GM18502 (cell line): ENCODE data around the gene PI4KA.
"Not testable (repeated sequence)": the region's sequence is repeated elsewhere in the genome, so short reads cannot be mapped to it uniquely, and the experiment has no call there.

ENCODE experiments used
- ATAC-seq: cut with Tn5 transposase; IDR thresholded peaks from one replicate; pipeline ENCODE4 v1.9.1; 2021; ENCODE audit warnings: mild to moderate bottlenecking; ENCODE audit not compliant: unreplicated experiment, poor library complexity

Gene PI4KA

DNA sequence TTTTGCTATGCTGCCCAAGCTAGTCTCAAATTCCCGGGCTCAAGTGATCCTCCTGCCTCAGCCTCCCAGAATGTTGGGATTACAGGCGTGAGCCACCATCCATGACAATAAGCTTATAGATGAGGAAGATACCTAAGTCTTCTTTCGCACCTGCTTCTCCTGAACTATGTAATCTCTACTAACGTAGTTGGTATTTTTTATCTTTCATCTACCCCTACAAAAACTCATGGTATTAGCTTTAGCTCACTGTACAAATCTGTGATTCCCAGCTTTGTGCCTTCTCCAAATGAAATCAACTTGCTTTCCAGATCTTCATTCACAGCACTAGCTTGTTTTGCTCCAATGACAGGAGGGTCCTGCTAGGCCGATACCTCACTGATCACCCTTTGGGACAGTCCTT lies 36.4 kb downstream of the PI4KA start:
- ATAC-seq = no peak

DNA sequence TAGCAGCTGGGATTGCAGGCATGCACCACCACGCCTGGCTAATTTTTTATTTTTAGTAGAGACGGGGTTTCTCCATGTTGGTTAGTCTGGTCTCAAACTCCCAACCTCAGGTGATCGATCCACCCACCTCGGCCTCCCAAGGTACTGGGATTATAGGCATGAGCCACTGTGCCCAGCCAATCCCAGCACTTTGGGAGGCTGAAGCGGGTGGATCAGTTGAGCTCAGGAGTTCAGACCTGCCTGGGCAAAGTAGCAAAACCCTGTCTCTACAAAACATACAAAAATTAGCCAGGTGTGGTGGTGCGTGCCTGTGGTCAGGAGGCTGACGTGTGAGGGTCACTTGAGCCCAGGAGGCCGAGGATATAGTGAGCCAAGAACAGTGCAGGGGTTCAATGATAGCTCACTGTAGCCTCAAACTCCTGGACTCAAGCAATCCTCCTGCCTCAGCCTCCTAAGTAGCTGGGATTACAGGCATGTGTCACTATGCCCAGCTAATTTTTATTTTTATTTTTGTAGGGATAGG lies 36.8 kb downstream of the PI4KA start:
- ATAC-seq = not testable (repeated sequence)

DNA sequence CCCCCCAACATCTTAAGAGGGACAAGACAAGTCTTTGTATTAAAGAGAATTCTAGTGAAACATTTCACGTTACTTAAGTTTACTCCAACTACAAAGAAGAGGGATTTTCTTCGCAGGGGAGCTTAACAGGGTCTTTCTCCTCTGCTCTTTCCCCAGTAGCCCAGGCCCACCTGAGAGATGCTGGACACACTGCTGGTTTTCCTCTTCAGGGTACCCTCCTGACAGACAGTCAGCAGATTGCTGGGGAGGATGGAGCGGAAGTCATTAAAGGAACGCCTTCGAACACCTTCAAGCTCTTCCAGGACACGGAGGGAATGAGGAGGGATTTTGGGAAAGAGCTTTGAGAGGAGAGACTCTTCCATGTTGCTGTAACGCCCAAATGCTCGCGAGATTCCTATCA lies 39.1 kb downstream of the PI4KA start:
- ATAC-seq = no peak

DNA sequence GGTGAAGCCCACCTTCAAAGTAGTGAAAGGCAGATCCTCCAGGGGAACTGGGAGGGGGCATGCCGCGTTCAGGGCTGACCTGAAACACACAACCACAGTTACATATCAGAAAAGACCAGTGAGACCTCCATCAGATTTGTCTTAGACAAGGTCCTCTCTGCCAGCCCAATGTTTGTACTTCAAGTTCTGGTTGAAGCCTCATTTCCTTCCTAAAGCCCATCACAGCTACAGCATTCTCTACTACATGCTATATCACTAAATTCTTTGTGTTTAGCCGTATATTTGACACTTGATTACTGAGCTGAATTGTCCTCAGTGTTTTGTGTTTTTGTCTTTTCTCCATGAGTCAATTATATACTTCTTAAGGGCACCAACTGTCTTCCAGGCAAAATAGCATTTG lies 40.1 kb downstream of the PI4KA start:
- ATAC-seq = no peak

DNA sequence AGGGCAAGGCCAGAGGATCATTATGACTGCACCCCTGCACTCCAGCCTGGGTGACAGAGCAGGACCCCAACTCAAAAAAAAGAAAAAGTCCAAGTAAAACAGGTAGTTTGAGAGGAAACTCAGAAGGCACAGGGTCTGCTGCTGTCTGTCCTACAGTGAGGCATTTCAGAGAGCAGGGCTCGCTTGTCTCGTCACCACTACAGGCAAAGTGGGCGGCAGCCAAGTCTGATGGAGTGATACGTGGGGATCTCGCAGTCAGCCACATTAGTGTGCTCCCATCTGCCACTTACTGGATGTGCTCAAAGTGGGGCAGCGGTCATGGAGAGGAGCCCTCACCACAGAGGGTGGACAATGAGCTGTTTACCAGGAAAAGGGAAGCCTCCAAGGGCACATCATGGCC lies 42.1 kb downstream of the PI4KA start:
- ATAC-seq = no peak

DNA sequence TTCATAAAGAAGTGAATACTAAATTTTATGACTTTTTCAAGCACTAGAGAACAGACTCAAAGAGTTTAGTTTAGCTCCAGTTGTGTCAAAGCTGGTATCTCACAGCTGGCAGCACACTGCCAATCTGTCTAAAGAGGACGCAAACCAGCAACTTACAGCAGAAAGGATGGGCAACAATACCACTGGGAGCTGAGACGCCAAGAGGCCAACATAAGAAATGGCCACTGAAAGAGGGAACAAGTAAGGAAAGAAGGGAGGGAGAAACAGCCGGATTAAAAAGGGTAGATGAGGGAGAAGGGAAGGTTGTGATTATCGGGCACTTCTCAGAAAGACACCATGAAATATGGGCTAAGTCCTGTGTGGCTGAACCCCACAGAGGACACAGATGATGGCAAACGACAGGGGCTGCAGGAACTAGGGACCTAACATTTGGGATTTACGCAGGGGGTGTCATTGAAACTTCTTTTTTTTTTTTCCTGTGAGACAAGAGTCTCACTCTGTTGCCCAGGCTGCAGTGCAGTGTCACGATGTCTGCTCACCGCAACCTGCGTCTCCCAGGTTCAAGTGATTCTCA lies 43.0 kb downstream of the PI4KA start:
- no peak for ATAC-seq

DNA sequence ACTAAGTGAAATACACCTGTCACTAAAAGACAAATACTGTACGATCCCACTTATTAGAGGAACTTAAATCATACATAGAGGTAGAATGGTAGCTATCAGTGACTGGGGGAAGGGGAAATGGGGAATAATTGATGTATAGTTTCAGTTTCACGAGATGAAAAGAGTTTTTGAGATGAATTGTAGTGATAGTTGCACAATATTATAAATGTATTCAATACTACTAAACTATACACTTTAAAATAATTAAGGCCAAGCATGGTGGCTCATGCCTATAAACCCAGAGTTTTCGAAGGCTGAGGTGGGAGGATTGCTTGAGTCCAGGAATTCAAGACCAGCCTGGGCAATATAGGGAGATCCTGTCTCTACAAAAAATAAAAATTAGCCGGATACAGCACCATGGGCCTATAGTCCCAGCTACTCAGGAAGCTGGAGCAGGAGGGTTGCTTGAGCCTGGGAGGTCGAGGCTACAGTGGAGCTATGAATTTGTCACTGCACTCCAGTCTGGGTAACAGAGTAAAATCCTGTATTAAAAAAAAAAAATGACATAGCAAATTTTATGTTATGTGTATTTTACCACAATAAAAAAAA lies 44.3 kb downstream of the PI4KA start:
- ATAC-seq = no peak

DNA sequence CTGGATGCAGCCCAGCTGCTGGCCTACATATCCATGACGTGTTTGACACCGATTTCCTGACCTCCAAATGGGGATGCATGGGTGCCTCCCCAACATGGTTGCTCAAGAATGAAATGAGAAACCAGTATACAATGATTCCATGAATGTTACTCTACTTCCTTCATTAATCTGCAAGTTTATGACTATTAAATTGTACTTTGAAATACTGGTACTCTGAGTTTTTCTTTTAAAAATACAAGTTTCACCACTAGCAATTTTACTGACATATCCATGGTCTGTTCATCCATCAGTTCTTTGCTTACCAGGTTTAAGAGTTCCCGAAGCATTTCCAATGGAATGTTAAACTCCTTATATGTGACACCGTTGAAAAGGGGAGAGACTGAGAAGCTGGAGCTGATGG lies 45.6 kb downstream of the PI4KA start:
- ATAC-seq = no peak

DNA sequence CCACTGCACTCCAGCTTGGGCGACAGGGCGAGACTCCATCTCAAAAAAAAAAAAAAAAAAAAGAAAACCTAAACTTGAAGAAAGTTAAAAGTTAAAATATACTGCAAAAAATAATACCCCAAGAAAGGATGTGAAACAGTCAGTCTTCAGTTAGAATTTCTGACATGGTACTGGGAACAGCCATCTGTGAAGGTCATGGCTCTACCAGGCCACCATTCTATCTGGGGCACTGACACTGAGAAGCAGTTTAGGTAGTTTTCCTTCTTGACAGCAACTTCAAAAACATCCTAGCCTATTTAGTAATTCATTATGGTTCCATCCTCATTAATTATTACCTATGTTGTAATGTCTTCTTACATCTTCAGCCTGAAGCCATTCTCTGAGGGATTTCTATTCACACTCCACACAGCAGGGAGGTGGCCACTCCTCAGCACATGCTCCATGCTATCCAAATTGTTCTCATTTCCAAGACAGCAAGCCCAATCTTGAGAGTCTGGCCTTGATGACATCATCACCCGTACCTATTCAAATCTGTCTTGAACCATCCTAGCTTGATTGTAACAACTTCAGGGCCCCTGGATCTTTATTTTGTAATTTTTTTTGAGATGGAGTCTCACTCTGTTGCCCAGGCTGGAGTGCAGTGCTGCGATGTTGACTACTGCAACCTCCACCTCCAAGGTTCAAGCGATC lies 46.5 kb downstream of the PI4KA start:
- no peak for ATAC-seq

DNA sequence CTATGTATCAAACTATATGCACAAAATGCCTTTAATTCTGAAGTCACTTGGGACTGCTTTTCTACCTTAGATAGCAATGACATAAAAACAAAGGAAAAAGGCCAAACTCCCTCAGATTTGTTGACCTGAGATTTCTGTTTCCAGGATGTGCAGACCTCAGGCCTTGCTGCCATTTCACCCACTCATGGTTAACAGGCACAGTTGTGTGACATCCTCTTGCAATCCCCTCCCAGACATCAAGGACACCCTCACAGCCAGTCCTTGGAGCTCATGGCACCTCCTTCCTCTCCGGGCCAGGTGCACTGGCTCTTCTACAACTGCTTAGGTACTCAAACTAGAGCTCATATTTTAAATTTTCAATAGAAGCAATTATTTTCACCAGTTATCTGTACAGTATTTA lies 47.4 kb downstream of the PI4KA start:
- no peak for ATAC-seq

DNA sequence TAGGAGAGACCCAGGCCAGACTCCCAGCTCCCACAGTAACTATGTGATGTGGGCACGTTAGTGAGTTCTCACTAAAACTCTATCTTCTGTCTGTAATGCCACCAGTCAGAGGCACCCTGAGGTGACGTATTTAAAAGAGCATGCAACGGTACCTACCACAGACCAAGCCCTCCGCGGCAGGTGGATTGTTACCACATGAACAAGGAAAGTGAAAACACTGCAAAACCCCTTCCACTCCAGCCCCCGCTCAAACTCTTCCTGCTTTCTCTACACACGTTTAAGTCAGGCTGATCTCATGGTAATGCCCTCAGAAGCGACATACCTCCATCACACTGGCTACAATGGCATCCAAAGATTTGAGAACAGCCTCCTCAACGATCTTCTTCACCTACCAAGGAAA lies 48.0 kb downstream of the PI4KA start:
- ATAC-seq = no peak

DNA sequence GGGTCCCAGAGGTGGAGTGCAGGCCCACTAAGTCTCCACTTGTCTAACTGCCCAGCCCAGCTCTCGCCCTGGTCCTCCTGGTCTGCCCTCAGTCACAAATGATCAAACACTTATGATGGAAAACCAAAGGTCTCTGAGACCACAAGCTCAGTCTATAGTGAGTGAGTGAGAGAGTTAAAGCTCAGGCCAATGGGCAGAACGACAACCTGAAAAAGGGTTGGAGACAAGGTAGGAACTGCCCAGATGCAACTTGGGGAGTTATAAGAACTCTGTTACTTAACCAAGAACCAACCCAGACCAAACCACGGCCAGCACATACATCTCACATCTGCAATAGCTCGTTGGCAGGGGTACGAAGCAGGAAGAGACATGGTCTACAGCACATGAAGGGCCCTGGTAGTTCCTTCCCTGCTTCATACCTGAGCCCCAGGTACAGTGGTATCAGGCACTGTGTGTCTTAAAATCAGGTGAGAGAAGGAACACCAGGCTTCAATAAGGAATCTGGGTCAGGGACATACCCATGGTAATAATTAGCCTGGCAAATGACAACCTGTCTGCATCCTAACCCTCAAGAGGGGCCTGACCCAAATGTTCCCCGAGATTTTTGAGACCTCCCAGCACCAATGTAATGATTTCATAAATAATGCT lies 48.9 kb downstream of the PI4KA start:
- ATAC-seq = no peak

DNA sequence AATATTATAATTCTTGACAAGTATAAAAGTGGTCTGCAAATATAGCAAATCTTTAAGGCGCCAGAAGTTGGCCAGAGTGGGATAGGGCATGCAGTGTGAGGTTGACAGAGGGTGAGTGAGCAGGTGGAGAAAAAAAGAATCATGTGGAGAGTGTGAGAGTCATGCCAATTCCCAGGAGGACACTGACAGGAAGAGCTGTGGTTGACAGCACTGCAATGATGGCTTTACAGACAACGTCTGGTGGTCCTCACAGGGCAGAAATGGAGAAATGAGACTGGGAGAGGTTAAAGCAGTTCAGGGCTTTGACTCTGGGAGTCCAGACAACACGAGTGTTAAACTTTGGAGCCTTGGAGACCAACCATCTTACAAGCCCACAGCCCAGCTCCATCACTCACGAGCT lies 49.8 kb downstream of the PI4KA start:
- no peak for ATAC-seq

DNA sequence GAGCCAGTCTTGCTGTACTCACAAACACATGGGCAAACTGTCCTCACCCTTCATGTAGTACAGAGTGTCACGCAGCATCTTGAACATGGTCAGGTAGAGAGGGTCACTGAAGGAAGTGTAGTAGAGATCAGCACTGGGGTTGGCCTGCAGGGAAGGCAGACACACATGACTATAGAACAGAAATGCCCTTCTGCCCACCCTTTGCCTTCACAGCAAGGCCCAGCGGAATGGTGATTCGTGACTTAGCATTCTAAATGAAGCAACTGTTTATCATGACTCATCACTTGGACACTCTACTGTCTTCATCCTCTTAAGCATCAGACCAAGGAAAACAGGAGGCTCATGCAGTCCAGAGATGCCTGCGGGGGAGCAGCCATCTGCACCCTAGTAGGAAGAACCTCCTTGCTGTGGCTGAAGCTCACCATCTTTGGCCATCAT lies 51.3 kb downstream of the PI4KA start:
- no peak for ATAC-seq

DNA sequence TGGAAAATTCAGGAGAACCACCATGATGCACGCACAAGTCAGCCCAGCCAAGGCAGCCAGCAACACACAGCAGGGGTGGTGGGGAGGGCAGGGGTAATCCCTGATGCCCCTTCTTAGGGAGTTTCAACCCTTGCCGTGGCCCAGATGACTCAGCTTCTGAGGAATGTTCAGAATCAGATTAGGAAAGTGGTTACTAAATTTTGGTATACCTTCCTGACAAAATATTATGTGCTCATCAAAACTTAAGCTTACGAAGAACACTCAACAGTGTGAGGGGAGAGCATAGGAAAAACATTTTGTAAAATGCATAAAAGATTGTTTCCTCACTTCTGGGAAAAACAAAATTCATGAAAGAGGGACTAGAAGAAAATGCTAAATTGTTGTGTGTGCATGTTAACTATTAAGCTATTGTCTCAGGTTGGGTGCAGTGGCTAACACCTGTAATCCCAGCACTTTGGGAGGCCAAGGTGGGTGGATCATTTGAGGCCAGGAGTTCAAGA lies 52.6 kb downstream of the PI4KA start:
- ATAC-seq = no peak

DNA sequence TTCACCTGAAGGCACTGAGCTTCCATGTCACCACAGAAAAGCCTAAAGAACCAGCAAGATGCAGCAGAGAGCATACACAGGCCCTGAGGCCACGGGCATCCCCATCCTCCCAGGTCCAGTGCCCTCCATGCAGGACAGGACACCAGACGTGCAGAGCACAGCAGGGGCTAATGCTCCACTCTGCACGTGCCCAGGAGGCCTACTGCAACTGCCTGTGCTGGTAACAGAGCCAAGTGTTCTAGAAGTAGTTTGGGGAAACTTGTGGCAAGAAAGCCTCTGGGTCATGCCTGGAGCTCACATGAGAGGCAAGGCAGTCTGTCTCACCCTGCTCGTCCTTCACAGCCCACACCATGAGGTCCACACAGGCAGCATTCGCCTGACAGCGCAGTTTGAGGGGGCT lies 54.0 kb downstream of the PI4KA start:
- ATAC-seq = no peak

DNA sequence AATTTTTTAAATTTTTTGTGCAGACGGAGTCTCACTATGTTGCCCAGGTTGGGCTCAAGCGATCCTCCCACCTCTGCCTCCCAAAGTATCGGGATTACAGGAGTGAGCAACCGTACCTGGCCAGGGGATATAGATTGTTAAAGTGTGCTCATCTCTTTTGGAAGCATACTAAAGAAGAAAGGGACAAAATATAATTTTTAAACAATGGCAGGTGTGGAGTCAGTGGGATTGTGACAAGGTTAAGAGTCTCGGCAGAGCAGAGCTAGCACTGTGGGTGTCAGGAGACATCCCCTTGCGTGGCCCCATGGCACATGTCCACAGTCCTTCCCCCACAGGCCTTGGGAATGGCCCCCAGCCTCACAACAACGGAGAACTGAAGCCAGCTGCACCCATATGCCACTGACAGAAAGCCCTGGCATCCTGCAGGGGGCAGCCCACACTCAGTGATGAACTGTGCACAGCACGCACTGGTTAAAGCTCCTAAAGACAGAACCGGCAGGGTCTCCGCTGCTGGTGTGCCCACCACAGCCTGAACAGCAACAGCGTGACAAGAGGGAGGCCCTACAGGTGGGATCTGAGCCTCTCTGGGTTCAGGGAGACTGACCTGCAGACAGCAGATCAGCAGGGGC lies 54.8 kb downstream of the PI4KA start:
- ATAC-seq = no peak

DNA sequence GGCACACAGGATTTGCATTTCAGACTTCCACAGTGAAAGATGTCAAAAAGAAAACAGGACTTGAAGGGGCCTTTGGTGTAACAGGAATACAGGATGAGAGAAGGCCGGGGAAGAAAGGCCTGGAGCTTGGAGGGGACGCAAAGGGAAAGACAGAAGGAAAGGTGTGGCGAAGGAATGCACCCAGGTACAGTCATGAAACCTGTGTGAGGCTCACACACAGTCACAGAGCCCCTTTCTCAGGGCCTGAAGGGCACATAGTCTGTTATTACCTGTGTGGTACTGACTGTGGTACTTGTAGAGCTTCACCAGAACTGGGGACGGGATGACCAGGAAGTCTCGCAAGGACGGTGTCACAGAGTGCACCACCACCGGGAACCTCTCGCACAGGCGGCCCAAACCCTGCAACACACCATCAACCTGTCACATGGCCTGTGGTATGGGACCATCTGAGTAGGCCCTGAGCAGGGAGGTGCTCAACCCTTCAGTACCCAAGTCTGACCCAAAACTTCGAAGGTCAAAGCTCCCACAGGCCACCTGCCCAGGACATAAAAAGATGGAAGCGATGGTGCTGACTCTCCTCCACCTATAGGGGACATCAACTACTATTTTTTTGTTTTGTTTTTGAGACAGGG lies 55.6 kb downstream of the PI4KA start:
- ATAC-seq = no peak

DNA sequence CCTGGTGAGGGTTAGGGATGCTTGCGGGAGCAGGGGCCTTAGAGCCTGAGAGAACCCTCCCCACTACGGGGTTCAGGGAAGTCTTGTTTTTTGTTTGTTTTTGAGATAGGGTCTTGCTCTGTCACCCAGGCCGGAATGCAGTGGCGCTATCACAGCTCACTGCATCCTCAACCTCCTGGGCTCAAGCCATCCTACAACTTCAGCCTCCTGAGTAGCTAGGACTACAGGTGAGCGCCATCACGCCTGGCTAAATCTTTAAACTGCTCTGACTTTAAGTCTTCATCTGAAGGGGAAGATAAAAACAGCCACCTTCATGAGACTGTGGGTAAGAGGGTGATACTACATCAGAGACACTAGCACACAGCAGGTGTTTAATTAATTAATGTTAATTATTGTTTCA lies 56.2 kb downstream of the PI4KA start:
- ATAC-seq = no peak

DNA sequence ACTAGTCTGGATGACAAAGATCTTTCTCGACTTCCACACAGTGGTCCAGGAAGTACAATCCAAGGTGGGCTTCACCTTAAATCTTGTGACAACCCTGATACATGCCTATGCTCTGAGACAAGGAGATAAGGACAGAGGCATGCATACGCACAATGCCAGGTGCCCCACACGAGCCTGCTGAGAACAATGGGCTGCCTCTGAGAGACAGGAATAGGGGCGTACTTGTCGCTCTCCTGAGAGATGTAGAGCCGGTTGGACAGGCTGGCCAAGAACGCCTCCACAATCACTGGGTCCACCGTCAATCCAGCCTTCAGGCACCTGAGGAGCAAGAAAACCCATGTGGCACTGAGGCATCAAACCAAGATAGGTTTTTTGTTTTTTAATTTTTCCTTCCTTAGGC lies 59.2 kb downstream of the PI4KA start:
- ATAC-seq = no peak
